WERI-Rb-1 (cell line): ENCODE data around the gene STX7.

ENCODE experiments used
- DNase-seq: peaks from one replicate; pipeline ENCODE4 v3.0.0-alpha.2; 2020
- H3K27ac ChIP-seq: fragments of 250-450 bp; sonication (Bioruptor Pico); 2 replicates; pipeline ENCODE4 v1.5.1; 2020; ENCODE audit warnings: mild to moderate bottlenecking, moderate library complexity
- H3K27me3 ChIP-seq: fragments of 250-450 bp; sonication (Bioruptor Pico); 2 replicates; pipeline ENCODE4 v1.5.1; 2021; ENCODE audit warnings: mild to moderate bottlenecking, low read depth, moderate library complexity; ENCODE audit not compliant: insufficient read depth, severe bottlenecking
- H3K36me3 ChIP-seq: fragments of 250-450 bp; sonication (Bioruptor Pico); 2 replicates; pipeline ENCODE4 v1.5.1; 2020; ENCODE audit warnings: mild to moderate bottlenecking, moderate library complexity
- H3K4me3 ChIP-seq: 2 replicates; pipeline ENCODE4 v1.5.1; 2011; ENCODE audit warnings: low read depth, mild to moderate bottlenecking, control low read depth, low read length
- H3K9me3 ChIP-seq: fragments of 250-450 bp; sonication (Bioruptor Pico); 2 replicates; pipeline ENCODE4 v1.5.1; 2021; ENCODE audit warnings: mild to moderate bottlenecking, moderate library complexity; ENCODE audit not compliant: severe bottlenecking
- CTCF ChIP-seq: IDR thresholded peaks from 2 replicates; pipeline ENCODE4 v1.5.1; 2011; ENCODE audit warnings: low read depth, mild to moderate bottlenecking, control low read depth, inconsistent platforms, low read length

Gene STX7

GRCh38 chr6:132478674-132479073 is 34.2 kb downstream of the STX7 start:
- no peak for TF ChIP-seq CTCF
- H3K27me3 ChIP-seq: no peaks in the 10 kb centered on the region
- no peaks in the 10 kb centered on the region for H3K9me3 ChIP-seq
- no peak overlapping the region for H3K27ac ChIP-seq
- no peaks in the 10 kb centered on the region for H3K36me3 ChIP-seq
- no peak for DNase-seq
- H3K4me3 ChIP-seq: no peak overlapping the region

- DNase-seq: no peak
- Histone ChIP-seq H3K36me3 (no peaks in the 10 kb centered on the region), H3K27ac (no peak overlapping the region), H3K9me3 (no peaks in the 10 kb centered on the region), H3K27me3 (no peaks in the 10 kb centered on the region), H3K4me3 (no peak overlapping the region)
- no peak for TF ChIP-seq CTCF
Measured at GRCh38 chr6:132478266-132478665, 34.6 kb downstream of the STX7 start.

- Histone ChIP-seq H3K4me3 (no peak overlapping the region), H3K27me3 (no peaks in the 10 kb centered on the region), H3K9me3 (no peaks in the 10 kb centered on the region), H3K36me3 (no peaks in the 10 kb centered on the region), H3K27ac (no peak overlapping the region)
- TF ChIP-seq CTCF: no peak
- no peak for DNase-seq
Measured at GRCh38 chr6:132476688-132477087, 36.2 kb downstream of the STX7 start.

GRCh38 chr6:132475925-132476324 is 37.0 kb downstream of the STX7 start:
- H3K4me3 ChIP-seq: no peak overlapping the region
- no peaks in the 10 kb centered on the region for H3K36me3 ChIP-seq
- no peaks in the 10 kb centered on the region for H3K27me3 ChIP-seq
- no peaks in the 10 kb centered on the region for H3K9me3 ChIP-seq
- no peak for DNase-seq
- H3K27ac ChIP-seq: no peak overlapping the region
- no peak for TF ChIP-seq CTCF

- no peak overlapping the region for H3K27ac ChIP-seq
- H3K36me3 ChIP-seq: no peaks in the 10 kb centered on the region
- no peak for TF ChIP-seq CTCF
- DNase-seq: no peak
- no peaks in the 10 kb centered on the region for H3K9me3 ChIP-seq
- no peak overlapping the region for H3K4me3 ChIP-seq
- no peaks in the 10 kb centered on the region for H3K27me3 ChIP-seq
Measured at GRCh38 chr6:132471787-132472186, 41.1 kb downstream of the STX7 start.

- no peak for TF ChIP-seq CTCF
Measured at GRCh38 chr6:132466952-132467351, 46.0 kb downstream of the STX7 start.

More at GRCh38 chr6:132466952-132467351, 46.0 kb downstream of the STX7 start:
- no peaks in the 10 kb centered on the region for H3K27me3 ChIP-seq
- H3K36me3 ChIP-seq: 0 out of 2 replicates have a peak, but pooled peaks cover 3% of the 10 kb centered on the region
- no peak for DNase-seq
- no peak overlapping the region for H3K27ac ChIP-seq
- no peaks in the 10 kb centered on the region for H3K9me3 ChIP-seq
- no peak overlapping the region for H3K4me3 ChIP-seq
